Measurements from ENCODE around the gene HMCN1.

HMCN1 gene

DNA sequence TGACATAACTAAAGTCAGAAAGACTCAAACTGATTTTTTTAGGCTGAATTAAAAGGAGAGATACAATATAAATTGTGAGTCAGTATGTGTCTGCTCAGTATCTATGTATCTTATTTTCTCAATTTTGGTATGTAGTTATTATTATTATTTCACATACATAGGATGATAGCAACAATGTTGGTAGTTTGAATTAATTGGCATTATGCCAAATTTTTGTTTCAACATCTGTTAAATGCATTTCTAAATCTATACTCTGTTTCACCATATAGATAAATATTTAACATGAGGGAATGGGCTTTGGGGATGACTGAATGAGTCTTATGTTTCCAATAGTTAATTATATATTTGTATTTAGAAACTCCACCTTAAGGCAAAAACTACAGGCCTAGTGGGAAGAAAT lies 12.6 kb upstream of the HMCN1 start:
- no peak overlapping the region for H3K9ac ChIP-seq (ENCODE audit: insufficient read length, low read depth)
- H3K36me3 ChIP-seq (ENCODE audit: insufficient read depth, insufficient read length, low read length) = no peaks in the 10 kb centered on the region
- no peak for DNase-seq (ENCODE audit: low read depth, low spot score)
- no peaks in the 10 kb centered on the region for H3K9me3 ChIP-seq (ENCODE audit: insufficient read depth, low read length)
- TF ChIP-seq ZNF274 (IDR thresholded peaks at IDR 0.05; ENCODE audit: low read depth, low read length) (no peak), SUZ12 (IDR thresholded peaks at IDR 0.05; ENCODE audit: extremely low read depth, insufficient read depth, insufficient read length) (no peak), YY1 (IDR thresholded peaks at IDR 0.05; ENCODE audit: insufficient read depth, insufficient read length) (no peak)
- no peak overlapping the region for H3K4me3 ChIP-seq (ENCODE audit: insufficient read length, low read depth)
- no peaks in the 10 kb centered on the region for H3K4me1 ChIP-seq (ENCODE audit: insufficient read depth, insufficient read length)
- no peaks in the 10 kb centered on the region for H3K27me3 ChIP-seq (ENCODE audit: insufficient read depth, insufficient read length)

DNA sequence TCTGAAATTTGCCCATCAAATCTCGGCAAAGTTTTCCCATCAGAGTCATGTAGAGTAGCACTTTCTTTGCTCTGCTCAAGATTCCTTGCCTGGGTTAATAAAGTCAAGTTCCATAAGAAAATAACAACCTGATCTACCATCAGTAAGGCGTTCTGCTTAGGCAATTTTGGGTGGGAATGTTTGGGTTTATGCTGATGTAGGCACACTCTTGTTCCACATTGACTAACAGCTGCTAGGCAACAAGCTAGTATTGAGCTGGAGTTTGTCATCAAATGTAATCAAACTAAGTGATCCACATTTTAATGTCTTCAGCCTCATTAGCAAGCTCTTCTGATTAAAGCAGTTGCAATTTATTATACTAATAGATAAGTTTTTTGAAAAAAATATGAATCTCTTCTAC lies 12.1 kb upstream of the HMCN1 start:
- Histone ChIP-seq H3K9ac (ENCODE audit: insufficient read length, low read depth) (no peak overlapping the region), H3K27me3 (ENCODE audit: insufficient read depth, insufficient read length) (no peaks in the 10 kb centered on the region), H3K4me1 (ENCODE audit: insufficient read depth, insufficient read length) (no peaks in the 10 kb centered on the region), H3K36me3 (ENCODE audit: insufficient read depth, insufficient read length, low read length) (no peaks in the 10 kb centered on the region), H3K9me3 (ENCODE audit: insufficient read depth, low read length) (no peaks in the 10 kb centered on the region), H3K4me3 (ENCODE audit: insufficient read length, low read depth) (no peak overlapping the region)
- DNase-seq (ENCODE audit: low read depth, low spot score) = no peak
- TF ChIP-seq SUZ12 (IDR thresholded peaks at IDR 0.05; ENCODE audit: extremely low read depth, insufficient read depth, insufficient read length) = no peak
- TF ChIP-seq ZNF274 (IDR thresholded peaks at IDR 0.05; ENCODE audit: low read depth, low read length) = no peak
- no peak for TF ChIP-seq YY1 (IDR thresholded peaks at IDR 0.05; ENCODE audit: insufficient read depth, insufficient read length)

DNA sequence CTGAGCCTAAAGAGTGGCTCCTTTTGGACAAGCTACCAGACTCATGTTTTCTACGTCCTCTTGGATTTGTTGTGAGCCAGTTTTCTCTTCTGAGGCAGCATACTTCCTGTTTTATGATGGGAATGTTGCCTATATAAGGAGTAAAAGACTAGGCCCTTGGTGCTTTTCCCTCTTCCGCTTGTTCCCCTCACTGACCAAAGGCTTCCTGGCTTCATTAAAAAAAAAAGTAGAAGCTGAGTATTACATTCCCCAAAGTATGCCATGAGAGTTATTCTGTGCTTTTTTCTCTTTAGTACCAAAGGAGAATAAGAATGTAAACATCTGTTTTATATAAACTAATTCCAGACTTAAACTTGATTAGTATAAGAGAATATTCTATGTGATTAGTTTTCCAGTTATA lies 6.5 kb upstream of the HMCN1 start:
- Histone ChIP-seq H3K36me3 (ENCODE audit: insufficient read depth, insufficient read length, low read length) (no peaks in the 10 kb centered on the region), H3K27me3 (ENCODE audit: insufficient read depth, insufficient read length) (no peaks in the 10 kb centered on the region), H3K9ac (ENCODE audit: insufficient read length, low read depth) (no peak overlapping the region), H3K9me3 (ENCODE audit: insufficient read depth, low read length) (0 out of 2 replicates have a peak, but pooled peaks cover 3% of the 10 kb centered on the region), H3K4me1 (ENCODE audit: insufficient read depth, insufficient read length) (no peaks in the 10 kb centered on the region), H3K4me3 (ENCODE audit: insufficient read length, low read depth) (no peak overlapping the region)
- no peak for TF ChIP-seq ZNF274 (IDR thresholded peaks at IDR 0.05; ENCODE audit: low read depth, low read length)
- no peak for TF ChIP-seq SUZ12 (IDR thresholded peaks at IDR 0.05; ENCODE audit: extremely low read depth, insufficient read depth, insufficient read length)
- no peak for TF ChIP-seq YY1 (IDR thresholded peaks at IDR 0.05; ENCODE audit: insufficient read depth, insufficient read length)
- DNase-seq (ENCODE audit: low read depth, low spot score) = no peak

DNA sequence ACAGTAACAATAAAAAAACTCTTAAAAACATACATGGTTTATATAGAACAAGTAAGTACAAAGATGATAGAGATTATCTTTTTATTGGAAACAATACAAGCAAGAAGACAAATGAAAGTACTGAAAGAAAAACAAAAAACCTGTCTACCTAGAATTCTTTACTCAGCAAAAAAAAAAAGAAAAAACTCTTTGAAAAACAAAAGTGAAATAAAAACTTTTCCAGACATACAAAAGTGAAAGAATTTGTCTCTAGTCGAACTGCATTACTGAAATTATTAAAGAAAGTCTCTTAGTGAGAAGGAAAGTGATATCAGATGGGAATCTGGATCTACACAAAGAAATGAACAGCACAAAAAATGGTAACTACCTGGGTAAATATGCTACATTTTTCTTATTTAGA lies 2.7 kb upstream of the HMCN1 start:
- no peak for DNase-seq (ENCODE audit: low read depth, low spot score)
- Histone ChIP-seq H3K27me3 (ENCODE audit: insufficient read depth, insufficient read length) (no peaks in the 10 kb centered on the region), H3K4me1 (ENCODE audit: insufficient read depth, insufficient read length) (no peaks in the 10 kb centered on the region), H3K9ac (ENCODE audit: insufficient read length, low read depth) (no peak overlapping the region), H3K9me3 (ENCODE audit: insufficient read depth, low read length) (0 out of 2 replicates have a peak, but pooled peaks cover 3% of the 10 kb centered on the region), H3K36me3 (ENCODE audit: insufficient read depth, insufficient read length, low read length) (no peaks in the 10 kb centered on the region), H3K4me3 (ENCODE audit: insufficient read length, low read depth) (no peak overlapping the region)
- no peak for TF ChIP-seq SUZ12 (IDR thresholded peaks at IDR 0.05; ENCODE audit: extremely low read depth, insufficient read depth, insufficient read length)
- TF ChIP-seq ZNF274 (IDR thresholded peaks at IDR 0.05; ENCODE audit: low read depth, low read length) = no peak
- TF ChIP-seq YY1 (IDR thresholded peaks at IDR 0.05; ENCODE audit: insufficient read depth, insufficient read length) = no peak

DNA sequence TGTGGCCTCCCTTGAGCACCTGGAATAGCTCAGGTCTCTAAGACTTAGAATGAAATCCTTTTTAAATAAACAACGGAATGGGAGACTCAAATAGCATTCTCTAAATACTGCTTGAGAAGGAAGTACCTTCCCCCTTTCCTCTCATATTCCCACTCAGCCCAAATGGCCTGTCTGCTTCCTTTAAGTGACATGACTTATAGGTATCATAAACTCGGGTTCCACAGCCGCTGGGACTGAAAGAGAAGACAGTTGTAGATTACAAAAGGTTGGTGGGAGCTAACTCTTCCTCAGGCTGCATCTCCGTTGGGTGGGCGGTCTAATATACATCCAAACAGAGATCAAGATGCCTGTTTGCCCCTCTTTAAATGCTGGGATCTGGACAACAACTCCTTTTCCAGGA lies 1.2 kb upstream of the HMCN1 start:
- no peak overlapping the region for H3K4me3 ChIP-seq (ENCODE audit: insufficient read length, low read depth)
- no peak for TF ChIP-seq ZNF274 (IDR thresholded peaks at IDR 0.05; ENCODE audit: low read depth, low read length)
- TF ChIP-seq SUZ12 (IDR thresholded peaks at IDR 0.05; ENCODE audit: extremely low read depth, insufficient read depth, insufficient read length) = no peak
- no peak for TF ChIP-seq YY1 (IDR thresholded peaks at IDR 0.05; ENCODE audit: insufficient read depth, insufficient read length)

DNA sequence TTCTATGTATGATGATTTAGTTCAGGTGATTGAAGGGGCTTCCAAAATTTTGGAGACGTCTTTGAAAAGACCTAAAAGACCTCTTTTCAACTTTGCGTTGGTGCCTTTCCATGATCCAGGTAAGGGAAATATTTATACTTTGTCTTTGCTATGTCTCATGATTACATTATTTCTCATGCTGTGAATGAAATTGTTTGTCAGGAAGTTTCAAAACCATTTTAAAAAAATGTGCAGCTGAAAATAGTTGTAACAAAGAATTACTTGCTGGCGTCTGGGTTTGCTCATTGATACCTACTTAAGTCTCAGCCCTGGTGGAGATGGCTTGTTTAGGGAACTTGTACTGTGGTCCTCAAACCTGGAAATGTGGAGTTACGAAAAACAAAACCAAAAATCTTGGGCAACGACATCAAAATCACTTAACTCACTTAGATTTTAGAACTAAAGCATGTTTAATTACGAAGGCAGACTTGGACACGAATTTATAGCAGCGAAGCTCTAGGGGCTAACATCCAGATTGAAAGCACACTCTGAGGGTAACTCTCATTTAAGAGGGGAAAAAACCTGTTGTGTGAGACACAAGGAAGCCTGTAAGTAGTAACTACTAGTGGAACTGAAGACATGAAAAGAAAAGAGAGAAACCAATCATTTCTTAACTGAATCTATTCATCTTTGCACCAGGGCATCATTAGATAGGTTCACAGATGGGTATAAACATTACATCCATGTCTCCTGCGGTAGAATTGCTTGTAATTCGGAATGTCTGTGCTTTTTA lies 924 bp downstream of the HMCN1 start:
- Histone ChIP-seq H3K4me1 (ENCODE audit: insufficient read depth, insufficient read length) (no peaks in the 10 kb centered on the region), H3K27me3 (ENCODE audit: insufficient read depth, insufficient read length) (no peaks in the 10 kb centered on the region), H3K9me3 (ENCODE audit: insufficient read depth, low read length) (0 out of 2 replicates have a peak, but pooled peaks cover 3% of the 10 kb centered on the region), H3K9ac (ENCODE audit: insufficient read length, low read depth) (peak overlapping the region; percentile 70), H3K4me3 (ENCODE audit: insufficient read length, low read depth) (peak overlapping the region; percentile 53), H3K36me3 (ENCODE audit: insufficient read depth, insufficient read length, low read length) (no peaks in the 10 kb centered on the region)
- peak; percentile 20 for DNase-seq (ENCODE audit: low read depth, low spot score)
- TF ChIP-seq ZNF274 (IDR thresholded peaks at IDR 0.05; ENCODE audit: low read depth, low read length) = no peak
- no peak for TF ChIP-seq SUZ12 (IDR thresholded peaks at IDR 0.05; ENCODE audit: extremely low read depth, insufficient read depth, insufficient read length)
- no peak for TF ChIP-seq YY1 (IDR thresholded peaks at IDR 0.05; ENCODE audit: insufficient read depth, insufficient read length)

More for the DNA sequence above, 1.2 kb upstream of the HMCN1 start:
- Histone ChIP-seq H3K9me3 (ENCODE audit: insufficient read depth, low read length) (0 out of 2 replicates have a peak, but pooled peaks cover 3% of the 10 kb centered on the region), H3K27me3 (ENCODE audit: insufficient read depth, insufficient read length) (no peaks in the 10 kb centered on the region), H3K9ac (ENCODE audit: insufficient read length, low read depth) (no peak overlapping the region), H3K4me1 (ENCODE audit: insufficient read depth, insufficient read length) (no peaks in the 10 kb centered on the region), H3K36me3 (ENCODE audit: insufficient read depth, insufficient read length, low read length) (no peaks in the 10 kb centered on the region)
- no peak for DNase-seq (ENCODE audit: low read depth, low spot score)

DNA sequence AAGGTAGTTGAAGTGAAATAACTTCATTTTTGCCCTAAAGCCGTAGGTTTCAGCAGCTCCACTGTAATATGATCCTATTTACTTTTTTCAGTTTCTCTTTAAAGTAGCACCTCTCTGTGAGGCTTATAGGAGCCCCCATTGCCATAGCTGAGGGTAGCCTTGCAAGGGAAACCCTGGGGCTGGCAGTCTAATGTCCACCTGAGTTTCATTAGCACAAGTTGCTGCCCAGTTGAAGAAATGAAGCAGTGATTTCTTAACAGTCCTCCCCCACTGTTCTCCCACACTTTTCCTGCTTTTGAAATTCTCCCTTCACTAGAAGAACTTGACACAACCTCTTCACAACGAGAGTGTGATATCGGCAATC lies 1.5 kb downstream of the HMCN1 start:
- no peaks in the 10 kb centered on the region for H3K36me3 ChIP-seq (ENCODE audit: insufficient read depth, insufficient read length, low read length)
- no peaks in the 10 kb centered on the region for H3K4me1 ChIP-seq (ENCODE audit: insufficient read depth, insufficient read length)
- TF ChIP-seq SUZ12 (IDR thresholded peaks at IDR 0.05; ENCODE audit: extremely low read depth, insufficient read depth, insufficient read length) = no peak
- H3K9ac ChIP-seq (ENCODE audit: insufficient read length, low read depth) = no peak overlapping the region
- no peak for DNase-seq (ENCODE audit: low read depth, low spot score)
- 0 out of 2 replicates have a peak, but pooled peaks cover 3% of the 10 kb centered on the region for H3K9me3 ChIP-seq (ENCODE audit: insufficient read depth, low read length)
- H3K4me3 ChIP-seq (ENCODE audit: insufficient read length, low read depth) = no peak overlapping the region
- H3K27me3 ChIP-seq (ENCODE audit: insufficient read depth, insufficient read length) = no peaks in the 10 kb centered on the region

All from NT2/D1 (cell line).